GM23338 (cell line): Measurements from ENCODE around the gene CDH23. TPM values are rescaled to one million over a fixed set of nuclear protein-coding genes. Genes with fewer than 3 reads are reported as not detected.

Experiments used
- ATAC-seq: fragments of 200-7000 bp; cut with Tn5 transposase; 3 replicates; pipeline ENCODE4 v1.9.1; 2020
- DNase-seq: peaks from one replicate; pipeline ENCODE4 v3.0.0-alpha.2; 2015; ENCODE audit warnings: low spot score
- H2AFZ ChIP-seq: fragments of 200-600 bp; sonication (generic); 2 replicates; pipeline ENCODE4 v1.8.0; 2016; ENCODE audit warnings: antibody characterized with exemption, mild to moderate bottlenecking, moderate library complexity
- H3F3A ChIP-seq: fragments of 200-600 bp; sonication (generic); replicated peaks from 2 replicates; pipeline ENCODE4 v1.8.0; 2017; ENCODE audit warnings: antibody characterized with exemption, mixed run types, low read depth
- H3K27ac ChIP-seq: fragments of 200-600 bp; sonication (generic); 2 replicates; pipeline ENCODE4 v1.6.1; 2016; ENCODE audit warnings: low read depth
- H3K27me3 ChIP-seq: fragments of 200-600 bp; sonication (generic); 2 replicates; pipeline ENCODE4 v1.8.0; 2016; ENCODE audit warnings: mild to moderate bottlenecking, mixed run types, moderate library complexity; ENCODE audit not compliant: insufficient read depth
- H3K36me3 ChIP-seq: fragments of 200-600 bp; sonication (generic); 2 replicates; pipeline ENCODE4 v1.8.0; 2016; ENCODE audit warnings: mild to moderate bottlenecking; ENCODE audit not compliant: insufficient read depth
- H3K4me1 ChIP-seq: fragments of 200-600 bp; sonication (generic); 2 replicates; pipeline ENCODE4 v1.8.0; 2016; ENCODE audit warnings: mild to moderate bottlenecking, moderate library complexity; ENCODE audit not compliant: insufficient read depth
- H3K4me2 ChIP-seq: fragments of 200-600 bp; sonication (generic); 2 replicates; pipeline ENCODE4 v1.7.1; 2017; ENCODE audit warnings: mixed run types
- H3K4me3 ChIP-seq: fragments of 200-600 bp; sonication (generic); 2 replicates; pipeline ENCODE4 v1.6.1; 2016; ENCODE audit warnings: mixed run types
- H3K79me2 ChIP-seq: fragments of 200-600 bp; sonication (generic); replicated peaks from 2 replicates; pipeline ENCODE4 v1.8.0; 2017; ENCODE audit warnings: mild to moderate bottlenecking; ENCODE audit not compliant: insufficient read depth
- H3K9me2 ChIP-seq: fragments of 200-600 bp; sonication (generic); 2 replicates; pipeline ENCODE4 v1.8.0; 2017; ENCODE audit not compliant: insufficient read depth
- H4K20me1 ChIP-seq: fragments of 200-600 bp; sonication (generic); replicated peaks from 2 replicates; pipeline ENCODE4 v1.8.0; 2017; ENCODE audit warnings: mild to moderate bottlenecking; ENCODE audit not compliant: insufficient read depth
- H3K27ac Mint-ChIP-seq: 2 replicates; pipeline ENCODE4 v1.8.0; 2020; ENCODE audit warnings: inconsistent platforms, mild to moderate bottlenecking, moderate library complexity, mixed read lengths
- H3K27me3 Mint-ChIP-seq: 3 replicates; pipeline ENCODE4 v1.8.0; 2022; ENCODE audit warnings: low read depth, mild to moderate bottlenecking, moderate library complexity, mixed read lengths, inconsistent platforms; ENCODE audit not compliant: insufficient read depth, poor library complexity
- H3K36me3 Mint-ChIP-seq: 3 replicates; pipeline ENCODE4 v1.8.0; 2021; ENCODE audit warnings: low read depth, mild to moderate bottlenecking, inconsistent platforms, moderate library complexity, mixed read lengths
- H3K4me1 Mint-ChIP-seq: 3 replicates; pipeline ENCODE4 v1.8.0; 2020; ENCODE audit warnings: mild to moderate bottlenecking, inconsistent platforms, mixed read lengths
- H3K4me3 Mint-ChIP-seq: 3 replicates; pipeline ENCODE4 v1.8.0; 2021; ENCODE audit warnings: moderate library complexity, mild to moderate bottlenecking, inconsistent platforms, mixed read lengths
- H3K9me3 Mint-ChIP-seq: 3 replicates; pipeline ENCODE4 v1.8.0; 2020; ENCODE audit warnings: moderate library complexity, mild to moderate bottlenecking, inconsistent platforms, mixed read lengths
- CTCF ChIP-seq, 2 experiments: fragments of 200-600 bp in 1 of 2; sonication (generic) in 1 of 2; conservative IDR thresholded peaks; 2 replicates each; pipeline versions ENCODE4 v1.5.1 to v1.6.1; 2016 to 2017; ENCODE audit warnings: antibody characterized with exemption in 2 of 2, low read depth in 2 of 2, mild to moderate bottlenecking in 2 of 2, moderate library complexity in 1 of 2
- EZH2 ChIP-seq: fragments of 200-600 bp; sonication (generic); IDR thresholded peaks from one replicate; pipeline ENCODE4 v1.8.0; 2017; ENCODE audit warnings: antibody characterized with exemption, mild to moderate bottlenecking, low read depth; ENCODE audit not compliant: unreplicated experiment
- JUNB ChIP-seq: IDR thresholded peaks from one replicate; pipeline ENCODE4 v1.6.1; 2016; ENCODE audit warnings: antibody characterized with exemption; ENCODE audit not compliant: unreplicated experiment
- NANOG ChIP-seq: IDR thresholded peaks from 2 replicates; pipeline ENCODE4 v1.6.1; 2016; ENCODE audit warnings: antibody characterized with exemption, borderline replicate concordance
- POLR2AphosphoS5 ChIP-seq: IDR thresholded peaks from 2 replicates; pipeline ENCODE4 v1.6.1; 2016; ENCODE audit warnings: antibody characterized with exemption, low read depth
- STAT1 ChIP-seq: IDR thresholded peaks from one replicate; pipeline ENCODE4 v1.6.1; 2016; ENCODE audit warnings: antibody characterized with exemption; ENCODE audit not compliant: unreplicated experiment
- ZNF114 ChIP-seq: fragments of 250-450 bp; sonication (Bioruptor Pico); IDR thresholded peaks from 2 replicates; pipeline ENCODE4 v1.5.0; 2020; ENCODE audit warnings: mild to moderate bottlenecking, moderate library complexity
- ZNF331 ChIP-seq: fragments of 250-450 bp; sonication (Bioruptor Pico); IDR thresholded peaks from 2 replicates; pipeline ENCODE4 v1.5.0; 2020; ENCODE audit warnings: low read depth, mild to moderate bottlenecking, moderate library complexity
- ZNF462 ChIP-seq: fragments of 250-450 bp; sonication (Bioruptor Pico); IDR thresholded peaks from 2 replicates; pipeline ENCODE4 v1.5.0; 2020; ENCODE audit warnings: mild to moderate bottlenecking, moderate library complexity
- polyA plus RNA-seq: library from polyadenylated mRNA; unstranded; fragments of >200 nt; fragmentation: Nextera tagmentation; extraction: Ambion mirVana; gene quantifications from 2 replicates; pipeline ENCODE4 v1.2.1, GENCODE V29; 2016
- total RNA-seq: library from RNA; depleted of rRNA; stranded (reverse); fragments of >200 nt; shearing (Covaris generic); gene quantifications from 2 replicates; pipeline ENCODE4 v1.2.3, GENCODE V29; 2014
- TF ChIP-seq, protein P1 (sequence below): IDR thresholded peaks from one replicate; pipeline ENCODE4 v1.6.1; 2018; ENCODE audit warnings: antibody characterized with exemption; ENCODE audit not compliant: unreplicated experiment

Gene CDH23
- total and polyA plus RNA-seq, 2 experiments from 2014 or later = 0.95 to 4.3 TPM

GRCh38 chr10:71504168-71504567, 107.4 kb downstream of the CDH23 start:
- H3K4me1 ChIP-seq = no peaks in the 10 kb centered on the region
- no peak for TF ChIP-seq JUNB
- TF ChIP-seq EZH2 = no peak
- TF ChIP-seq STAT1 = no peak
- TF ChIP-seq POLR2AphosphoS5 = no peak
- TF ChIP-seq, protein P1, sequence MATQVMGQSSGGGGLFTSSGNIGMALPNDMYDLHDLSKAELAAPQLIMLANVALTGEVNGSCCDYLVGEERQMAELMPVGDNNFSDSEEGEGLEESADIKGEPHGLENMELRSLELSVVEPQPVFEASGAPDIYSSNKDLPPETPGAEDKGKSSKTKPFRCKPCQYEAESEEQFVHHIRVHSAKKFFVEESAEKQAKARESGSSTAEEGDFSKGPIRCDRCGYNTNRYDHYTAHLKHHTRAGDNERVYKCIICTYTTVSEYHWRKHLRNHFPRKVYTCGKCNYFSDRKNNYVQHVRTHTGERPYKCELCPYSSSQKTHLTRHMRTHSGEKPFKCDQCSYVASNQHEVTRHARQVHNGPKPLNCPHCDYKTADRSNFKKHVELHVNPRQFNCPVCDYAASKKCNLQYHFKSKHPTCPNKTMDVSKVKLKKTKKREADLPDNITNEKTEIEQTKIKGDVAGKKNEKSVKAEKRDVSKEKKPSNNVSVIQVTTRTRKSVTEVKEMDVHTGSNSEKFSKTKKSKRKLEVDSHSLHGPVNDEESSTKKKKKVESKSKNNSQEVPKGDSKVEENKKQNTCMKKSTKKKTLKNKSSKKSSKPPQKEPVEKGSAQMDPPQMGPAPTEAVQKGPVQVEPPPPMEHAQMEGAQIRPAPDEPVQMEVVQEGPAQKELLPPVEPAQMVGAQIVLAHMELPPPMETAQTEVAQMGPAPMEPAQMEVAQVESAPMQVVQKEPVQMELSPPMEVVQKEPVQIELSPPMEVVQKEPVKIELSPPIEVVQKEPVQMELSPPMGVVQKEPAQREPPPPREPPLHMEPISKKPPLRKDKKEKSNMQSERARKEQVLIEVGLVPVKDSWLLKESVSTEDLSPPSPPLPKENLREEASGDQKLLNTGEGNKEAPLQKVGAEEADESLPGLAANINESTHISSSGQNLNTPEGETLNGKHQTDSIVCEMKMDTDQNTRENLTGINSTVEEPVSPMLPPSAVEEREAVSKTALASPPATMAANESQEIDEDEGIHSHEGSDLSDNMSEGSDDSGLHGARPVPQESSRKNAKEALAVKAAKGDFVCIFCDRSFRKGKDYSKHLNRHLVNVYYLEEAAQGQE = no peak
- TF ChIP-seq CTCF (conservative IDR thresholded peaks at IDR 0.05; ENCODE audit: low read depth in 2 of 2) = no peak
- no peak for TF ChIP-seq ZNF462 (CRISPR knock-in tag)
- TF ChIP-seq ZNF114 (CRISPR knock-in tag) = no peak
- TF ChIP-seq NANOG = no peak
- no peak for TF ChIP-seq ZNF331
- H3K9me2 ChIP-seq = 0 out of 2 replicates have a peak, but pooled peaks cover 3% of the 10 kb centered on the region
- no peaks in the 10 kb centered on the region for H3K79me2 ChIP-seq
- Mint-ChIP-seq H3K36me3 (no peaks in the 10 kb centered on the region), H3K4me3 (no peak overlapping the region), H3K9me3 (no peaks in the 10 kb centered on the region), H3K27me3 (peaks cover 18% of the 10 kb centered on the region), H3K27ac (no peak overlapping the region), H3K4me1 (peaks cover 10% of the 10 kb centered on the region)
- peaks cover 3% of the 10 kb centered on the region; the same call in 1 of the 2 replicates for H3K27me3 ChIP-seq
- H3K27ac ChIP-seq = no peak overlapping the region
- no peak overlapping the region for H3K4me3 ChIP-seq
- H2AFZ ChIP-seq = no peak overlapping the region
- no peaks in the 10 kb centered on the region for H3K36me3 ChIP-seq
- ATAC-seq (no peak), DNase-seq (no peak)
- no peaks in the 10 kb centered on the region for H3F3A ChIP-seq
- no peaks in the 10 kb centered on the region for H4K20me1 ChIP-seq
- H3K4me2 ChIP-seq = no peak overlapping the region
